CD4-positive, alpha-beta T cell treated with Interleukin-17A for 4 hours (primary cell): ENCODE results near the gene TECTB.

Experiments used
- DNase-seq: peaks from one replicate; pipeline ENCODE4 v3.0.0-alpha.2; 2020; ENCODE audit warnings: mixed read lengths

The TECTB gene

GRCh38 chr10:112348759-112349158 lies 65.6 kb downstream of the TECTB start:
- no peak for DNase-seq

GRCh38 chr10:112349521-112350085 lies 66.4 kb downstream of the TECTB start:
- DNase-seq: no peak

GRCh38 chr10:112351146-112351545 lies 67.9 kb downstream of the TECTB start:
- no peak for DNase-seq

DNA sequence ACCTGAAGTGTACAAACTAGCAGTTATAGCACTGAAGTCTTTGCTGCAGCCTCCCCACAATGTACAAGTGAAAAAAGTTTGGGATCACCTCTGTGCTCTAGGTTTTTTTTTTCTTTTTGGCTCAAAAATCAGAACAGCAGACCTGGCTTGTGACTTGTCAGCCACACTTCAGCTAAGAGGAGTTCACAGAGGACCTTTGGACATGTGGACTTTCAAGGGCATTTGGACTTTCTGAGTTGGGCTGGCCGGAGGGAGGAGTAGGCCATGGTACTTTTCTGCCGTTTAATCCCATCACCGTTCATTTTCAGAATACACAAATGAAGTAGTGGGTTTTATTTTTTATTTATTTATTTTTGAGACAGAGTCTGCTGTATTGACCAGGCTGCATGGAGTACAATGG lies 68.8 kb downstream of the TECTB start:
- no peak for DNase-seq

DNA sequence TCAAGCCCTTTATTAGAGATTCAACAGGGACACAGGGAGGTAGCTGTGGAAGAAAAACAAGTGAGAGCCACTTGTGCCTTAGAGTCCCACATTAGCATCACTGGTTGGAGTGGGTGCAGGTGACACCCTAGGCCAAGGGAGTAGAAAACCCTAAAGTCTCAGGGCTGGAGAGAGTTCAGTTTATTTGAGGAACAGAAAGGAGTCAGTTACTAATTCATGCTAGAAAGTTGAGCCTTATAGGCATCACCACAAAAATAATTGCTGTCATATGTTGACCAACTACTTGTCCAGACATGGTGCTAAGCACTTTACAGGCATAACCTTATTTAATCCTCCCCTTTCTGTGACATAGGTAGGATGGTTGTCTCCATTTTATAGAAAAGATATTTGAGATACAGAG lies 69.8 kb downstream of the TECTB start:
- no peak for DNase-seq
